ENCODE results near the gene SIRPB2. TPM values are rescaled to one million over a fixed set of nuclear protein-coding genes. Genes with fewer than 3 reads are reported as not detected.
"Not testable (repeated sequence)": the region's sequence is repeated elsewhere in the genome, so short reads cannot be mapped to it uniquely, and the experiment has no call there.

The SIRPB2 gene
- total RNA-seq, 1 experiment from 2014 or later: 7.1 TPM

DNA sequence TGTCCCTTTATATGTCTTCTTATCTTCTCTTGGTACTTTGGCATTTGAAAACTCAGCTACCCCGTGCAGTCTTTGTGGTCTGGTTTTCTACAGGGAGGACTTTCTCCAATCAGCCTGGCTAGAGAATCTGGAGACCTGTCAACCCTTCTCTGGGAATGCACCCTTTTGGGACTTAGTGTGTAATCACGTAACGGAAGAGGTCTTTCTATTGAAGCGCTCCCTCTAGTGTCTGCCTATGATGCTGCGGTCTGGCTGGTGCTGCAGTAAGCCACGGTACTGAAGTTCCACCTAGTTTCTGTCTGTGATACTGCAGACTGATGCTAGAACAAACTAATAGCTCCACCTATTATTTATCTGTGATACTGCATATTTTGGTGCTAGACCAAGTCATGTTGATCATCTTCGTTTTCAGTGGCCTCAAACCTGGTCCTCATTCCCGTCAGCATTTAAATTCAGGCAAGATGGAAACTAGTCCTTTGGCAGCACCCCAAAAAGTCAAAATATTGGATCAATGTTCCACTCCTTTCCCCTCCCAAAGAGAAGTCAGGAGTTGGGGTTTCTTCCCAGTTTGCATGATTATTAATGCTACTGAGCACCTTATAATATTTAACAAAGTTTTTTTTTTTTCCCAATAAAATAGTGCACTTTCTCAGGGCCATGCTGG is 12.5 kb upstream of the SIRPB2 start:
- Histone ChIP-seq H2AFZ (no peak overlapping the region), H3K79me2 (ENCODE audit: low read depth) (no peaks in the 10 kb centered on the region), H3K4me3 (no peak overlapping the region), H4K20me1 (ENCODE audit: insufficient read depth) (no peaks in the 10 kb centered on the region), H3K27ac (peak overlapping the region; percentile 73; the same call in 1 of the 2 replicates), H3K9me2 (ENCODE audit: insufficient read depth) (no peaks in the 10 kb centered on the region), H3K36me3 (ENCODE audit: low read depth) (no peaks in the 10 kb centered on the region), H3K9me3 (ENCODE audit: insufficient read depth, low read depth) (peaks cover 27% of the 10 kb centered on the region), H3K27me3 (ENCODE audit: insufficient read depth, low read depth) (no peaks in the 10 kb centered on the region), H3F3A (ENCODE audit: insufficient read depth, low read depth) (peaks cover 17% of the 10 kb centered on the region), H3K4me2 (no peak overlapping the region), H3K4me1 (replicated peaks; ENCODE audit: insufficient read depth) (peaks cover 47% of the 10 kb centered on the region)
- CTCF ChIA-PET: interaction anchor here (0.5 to 2.9 kb wide), 29 partner anchors 14 to 393 kb away, joined by 3 to 40 read pairs (median 4); partner anchors contain the start of gene NSFL1C
- TF ChIP-seq CTCF (conservative IDR thresholded peaks at IDR 0.05) (peak; percentile 96), EZH2 (IDR thresholded peaks at IDR 0.05; ENCODE audit: low read depth) (no peak)
- peak; percentile 87 for DNase-seq
- POLR2A ChIA-PET (ENCODE audit: unreplicated experiment): interaction anchor here (0.6 to 1.0 kb wide), 3 partner anchors 28 to 215 kb away, joined by 3 to 6 read pairs (median 4); no protein-coding TSS in a partner anchor
- intact Hi-C loops (cut with micrococcal nuclease; ENCODE audit: unreplicated experiment): loop anchor here (1.0 to 5.0 kb wide), 6 partner anchors 28 to 273 kb away; no protein-coding TSS in a partner anchor
- BruUV-seq (replicated peaks): no TSS peak

DNA sequence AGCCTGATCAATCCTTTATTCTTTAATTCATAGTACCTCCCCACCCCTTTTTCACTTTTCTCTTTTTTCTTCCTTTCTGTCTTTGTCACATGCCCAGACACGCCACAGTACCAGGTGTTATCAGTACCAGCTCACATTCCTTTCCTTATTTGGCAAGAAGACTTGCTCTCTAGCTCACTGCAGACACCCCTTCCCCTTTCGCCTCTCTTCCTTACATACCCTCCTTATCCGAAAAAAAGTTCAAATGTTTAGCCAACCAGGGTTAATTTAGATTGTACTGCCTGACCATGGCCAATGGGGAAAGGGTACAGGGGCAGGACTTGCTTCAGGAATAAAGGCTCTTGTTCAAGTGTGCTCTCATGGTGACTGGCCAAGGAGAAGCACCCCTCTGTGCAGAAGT is 9.3 kb upstream of the SIRPB2 start:
- H3K27ac ChIP-seq: peak overlapping the region; percentile 51
- BruUV-seq (replicated peaks): no TSS peak
- peaks cover 7% of the 10 kb centered on the region; the same call in 1 of the 2 replicates for H3F3A ChIP-seq (ENCODE audit: insufficient read depth, low read depth)
- H3K4me2 ChIP-seq: no peak overlapping the region
- no peaks in the 10 kb centered on the region for H3K27me3 ChIP-seq (ENCODE audit: insufficient read depth, low read depth)
- intact Hi-C loops (cut with micrococcal nuclease; ENCODE audit: unreplicated experiment): loop anchor here (5.0 kb wide), 1 partner anchor 217 kb away; no protein-coding TSS in a partner anchor
- peaks cover 37% of the 10 kb centered on the region for H3K9me3 ChIP-seq (ENCODE audit: insufficient read depth, low read depth)
- H3K79me2 ChIP-seq (ENCODE audit: low read depth): no peaks in the 10 kb centered on the region
- no peaks in the 10 kb centered on the region for H4K20me1 ChIP-seq (ENCODE audit: insufficient read depth)
- no peak for TF ChIP-seq EZH2 (IDR thresholded peaks at IDR 0.05; ENCODE audit: low read depth)
- TF ChIP-seq CTCF (conservative IDR thresholded peaks at IDR 0.05): no peak
- no peak for DNase-seq
- POLR2A ChIA-PET (ENCODE audit: unreplicated experiment): interaction anchor here (0.6 to 1.0 kb wide), 4 partner anchors 11 to 1423 kb away, joined by 3 to 6 read pairs (median 3); no protein-coding TSS in a partner anchor
- H3K4me3 ChIP-seq: no peak overlapping the region
- CTCF ChIA-PET: interaction anchor here (1.4 to 1.9 kb wide), 3 partner anchors 22 to 276 kb away, joined by 3 to 11 read pairs (median 5); no protein-coding TSS in a partner anchor
- H3K36me3 ChIP-seq (ENCODE audit: low read depth): no peaks in the 10 kb centered on the region
- no peaks in the 10 kb centered on the region for H3K9me2 ChIP-seq (ENCODE audit: insufficient read depth)
- H3K4me1 ChIP-seq (replicated peaks; ENCODE audit: insufficient read depth): peaks cover 36% of the 10 kb centered on the region
- no peak overlapping the region for H2AFZ ChIP-seq

GRCh38 chr20:1499528-1500420 is 8.6 kb upstream of the SIRPB2 start:
- intact Hi-C loops (cut with micrococcal nuclease; ENCODE audit: unreplicated experiment): loop anchor here (1.0 to 5.0 kb wide), 2 partner anchors 10 to 218 kb away; no protein-coding TSS in a partner anchor
- DNase-seq: peak; percentile 55 to 67
- Histone ChIP-seq H4K20me1 (ENCODE audit: insufficient read depth) (no peaks in the 10 kb centered on the region), H3K36me3 (ENCODE audit: low read depth) (no peaks in the 10 kb centered on the region), H3K27me3 (ENCODE audit: insufficient read depth, low read depth) (no peaks in the 10 kb centered on the region), H3K4me1 (replicated peaks; ENCODE audit: insufficient read depth) (peaks cover 29% of the 10 kb centered on the region), H3K4me2 (0 out of 2 replicates have a peak overlapping the region, but pooled peaks have one; percentile 15), H3K27ac (peak overlapping the region; percentile 51), H3K79me2 (ENCODE audit: low read depth) (no peaks in the 10 kb centered on the region), H3F3A (ENCODE audit: insufficient read depth, low read depth) (0 out of 2 replicates have a peak, but pooled peaks cover 3% of the 10 kb centered on the region), H3K9me2 (ENCODE audit: insufficient read depth) (no peaks in the 10 kb centered on the region), H3K4me3 (no peak overlapping the region; the same call in 1 of the 2 replicates), H2AFZ (no peak overlapping the region; the same call in 1 of the 2 replicates), H3K9me3 (ENCODE audit: insufficient read depth, low read depth) (peaks cover 37% of the 10 kb centered on the region)
- TF ChIP-seq EZH2 (IDR thresholded peaks at IDR 0.05; ENCODE audit: low read depth): no peak
- ChIA-PET POLR2A (ENCODE audit: unreplicated experiment) (interaction anchor here (0.6 to 1.2 kb wide), 5 partner anchors 10 to 661 kb away, joined by 3 to 11 read pairs (median 3); no protein-coding TSS in a partner anchor), CTCF (interaction anchor here (1.4 to 1.9 kb wide), 3 partner anchors 21 to 277 kb away, joined by 3 to 11 read pairs (median 5); no protein-coding TSS in a partner anchor)
- BruUV-seq (replicated peaks): TSS peak; percentile 83

- H3K27ac ChIP-seq; BruUV-seq (replicated peaks); H3K4me2 ChIP-seq; H3K36me3 ChIP-seq (ENCODE audit: low read depth); H3K9me2 ChIP-seq (ENCODE audit: insufficient read depth); H3K4me3 ChIP-seq; H3F3A ChIP-seq (ENCODE audit: insufficient read depth, low read depth); H3K27me3 ChIP-seq (ENCODE audit: insufficient read depth, low read depth); H2AFZ ChIP-seq; intact Hi-C loops (cut with micrococcal nuclease; ENCODE audit: unreplicated experiment); H3K79me2 ChIP-seq (ENCODE audit: low read depth); DNase-seq; H4K20me1 ChIP-seq (ENCODE audit: insufficient read depth): not testable (repeated sequence)
- ChIA-PET POLR2A (ENCODE audit: unreplicated experiment) (interaction anchor here (0.6 to 0.7 kb wide), 2 partner anchors 25 to 134 kb away, joined by 3 to 5 read pairs; no protein-coding TSS in a partner anchor), CTCF (interaction anchor here (0.6 kb wide), 1 partner anchor 194 kb away, joined by 3 read pairs; no protein-coding TSS in a partner anchor)
- peaks cover 15% of the 10 kb centered on the region for H3K4me1 ChIP-seq (replicated peaks; ENCODE audit: insufficient read depth)
- peaks cover 33% of the 10 kb centered on the region for H3K9me3 ChIP-seq (ENCODE audit: insufficient read depth, low read depth)
Measured at GRCh38 chr20:1497371-1497770, 6.2 kb upstream of the SIRPB2 start.
